Ishikawa (cell line): ENCODE measurements around the gene TLDC2.

Experiments
- CEBPB ChIP-seq: IDR thresholded peaks from 2 replicates; pipeline ENCODE4 v1.6.1; 2012
- CREB1 ChIP-seq: IDR thresholded peaks from 2 replicates; pipeline ENCODE4 v1.6.1; 2012; ENCODE audit warnings: low read depth
- EGR1 ChIP-seq: IDR thresholded peaks from 2 replicates; pipeline ENCODE4 v1.6.1; 2012
- EP300 ChIP-seq: IDR thresholded peaks from 2 replicates; pipeline ENCODE4 v1.6.1; 2012; ENCODE audit warnings: borderline replicate concordance
- FOXM1 ChIP-seq: IDR thresholded peaks from 2 replicates; pipeline ENCODE4 v1.6.1; 2012; ENCODE audit warnings: low read depth, borderline replicate concordance
- MAX ChIP-seq: IDR thresholded peaks from 2 replicates; pipeline ENCODE4 v1.6.1; 2012
- NFIC ChIP-seq: IDR thresholded peaks from 2 replicates; pipeline ENCODE4 v1.6.1; 2012
- RAD21 ChIP-seq: IDR thresholded peaks from 2 replicates; pipeline ENCODE4 v1.6.1; 2012; ENCODE audit warnings: low read depth
- TAF1 ChIP-seq: IDR thresholded peaks from 2 replicates; pipeline ENCODE4 v1.6.1; 2012; ENCODE audit warnings: low read depth, mild to moderate bottlenecking
- TCF12 ChIP-seq: IDR thresholded peaks from 2 replicates; pipeline ENCODE4 v1.6.1; 2012; ENCODE audit warnings: low read depth
- TEAD4 ChIP-seq: IDR thresholded peaks from 2 replicates; pipeline ENCODE4 v1.6.1; 2012
- YY1 ChIP-seq: IDR thresholded peaks from 2 replicates; pipeline ENCODE4 v1.6.1; 2012; ENCODE audit warnings: low read depth
- ZBTB7A ChIP-seq: IDR thresholded peaks from 2 replicates; pipeline ENCODE4 v1.6.1; 2012; ENCODE audit warnings: low read depth
- TF ChIP-seq, protein P1 (sequence below): IDR thresholded peaks from 2 replicates; pipeline ENCODE4 v1.6.1; 2012; ENCODE audit warnings: low read depth, mild to moderate bottlenecking
- TF ChIP-seq, protein P2 (sequence below): IDR thresholded peaks from 2 replicates; pipeline ENCODE4 v1.6.1; 2012

TLDC2 gene

GRCh38 chr20:36880741-36881250 lies 4.9 kb downstream of the TLDC2 start:
- TF ChIP-seq CEBPB (no peak), EGR1 (no peak), TAF1 (no peak), NFIC (no peak), EP300 (no peak), MAX (no peak), FOXM1 (no peak), ZBTB7A (no peak), YY1 (no peak), RAD21 (no peak), TEAD4 (no peak)
- TF ChIP-seq, protein P1, sequence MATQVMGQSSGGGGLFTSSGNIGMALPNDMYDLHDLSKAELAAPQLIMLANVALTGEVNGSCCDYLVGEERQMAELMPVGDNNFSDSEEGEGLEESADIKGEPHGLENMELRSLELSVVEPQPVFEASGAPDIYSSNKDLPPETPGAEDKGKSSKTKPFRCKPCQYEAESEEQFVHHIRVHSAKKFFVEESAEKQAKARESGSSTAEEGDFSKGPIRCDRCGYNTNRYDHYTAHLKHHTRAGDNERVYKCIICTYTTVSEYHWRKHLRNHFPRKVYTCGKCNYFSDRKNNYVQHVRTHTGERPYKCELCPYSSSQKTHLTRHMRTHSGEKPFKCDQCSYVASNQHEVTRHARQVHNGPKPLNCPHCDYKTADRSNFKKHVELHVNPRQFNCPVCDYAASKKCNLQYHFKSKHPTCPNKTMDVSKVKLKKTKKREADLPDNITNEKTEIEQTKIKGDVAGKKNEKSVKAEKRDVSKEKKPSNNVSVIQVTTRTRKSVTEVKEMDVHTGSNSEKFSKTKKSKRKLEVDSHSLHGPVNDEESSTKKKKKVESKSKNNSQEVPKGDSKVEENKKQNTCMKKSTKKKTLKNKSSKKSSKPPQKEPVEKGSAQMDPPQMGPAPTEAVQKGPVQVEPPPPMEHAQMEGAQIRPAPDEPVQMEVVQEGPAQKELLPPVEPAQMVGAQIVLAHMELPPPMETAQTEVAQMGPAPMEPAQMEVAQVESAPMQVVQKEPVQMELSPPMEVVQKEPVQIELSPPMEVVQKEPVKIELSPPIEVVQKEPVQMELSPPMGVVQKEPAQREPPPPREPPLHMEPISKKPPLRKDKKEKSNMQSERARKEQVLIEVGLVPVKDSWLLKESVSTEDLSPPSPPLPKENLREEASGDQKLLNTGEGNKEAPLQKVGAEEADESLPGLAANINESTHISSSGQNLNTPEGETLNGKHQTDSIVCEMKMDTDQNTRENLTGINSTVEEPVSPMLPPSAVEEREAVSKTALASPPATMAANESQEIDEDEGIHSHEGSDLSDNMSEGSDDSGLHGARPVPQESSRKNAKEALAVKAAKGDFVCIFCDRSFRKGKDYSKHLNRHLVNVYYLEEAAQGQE, result no peak

DNA sequence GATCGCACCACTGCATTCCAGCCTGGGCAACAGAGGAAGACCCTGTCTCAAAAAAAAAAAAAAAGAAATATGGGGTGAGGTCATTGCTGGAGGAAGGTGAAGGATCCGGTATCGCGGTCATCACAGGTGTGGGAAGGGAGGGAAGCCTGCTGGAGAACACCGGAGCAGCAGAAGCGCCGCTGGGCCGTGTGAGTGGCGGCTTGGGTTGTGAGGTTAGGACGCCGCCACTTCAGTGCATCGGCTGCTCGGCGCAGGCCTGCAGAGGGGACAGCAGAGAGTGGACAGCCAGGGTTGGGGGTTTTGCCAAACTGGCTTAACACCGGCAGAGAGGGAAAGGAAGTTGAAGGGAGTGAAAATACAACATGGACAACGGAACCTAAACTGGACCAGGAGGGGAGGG lies 5.4 kb downstream of the TLDC2 start:
- TF ChIP-seq ZBTB7A (no peak), EP300 (no peak), MAX (no peak), EGR1 (no peak), NFIC (no peak), TCF12 (no peak), RAD21 (no peak)

- no peak for TF ChIP-seq CEBPB
- no peak for TF ChIP-seq TCF12
- TF ChIP-seq, protein P1, result no peak
These were observed 6.0 kb downstream of the TLDC2 start for GRCh38 chr20:36881888-36882287.

GRCh38 chr20:36883977-36884535 lies 8.1 kb downstream of the TLDC2 start:
- TF ChIP-seq CREB1, result no peak
- no peak for TF ChIP-seq TCF12
- no peak for TF ChIP-seq NFIC

GRCh38 chr20:36885356-36885755 lies 9.4 kb downstream of the TLDC2 start:
- TF ChIP-seq CEBPB (no peak), RAD21 (peak; percentile 38; the same call in 1 of the 2 replicates), TAF1 (no peak), MAX (no peak), NFIC (no peak), YY1 (no peak), EGR1 (no peak), TCF12 (no peak), EP300 (no peak)

- TF ChIP-seq CEBPB (no peak), YY1 (no peak), FOXM1 (no peak), TCF12 (0 out of 2 replicates have a peak, but pooled peaks have one; percentile 14), RAD21 (peak; percentile 97), ZBTB7A (no peak), NFIC (no peak), EGR1 (no peak), MAX (0 out of 2 replicates have a peak, but pooled peaks have one; percentile 10), TAF1 (no peak; the same call in 1 of the 2 replicates), EP300 (no peak), TEAD4 (no peak), CREB1 (no peak)
- TF ChIP-seq, protein P2, sequence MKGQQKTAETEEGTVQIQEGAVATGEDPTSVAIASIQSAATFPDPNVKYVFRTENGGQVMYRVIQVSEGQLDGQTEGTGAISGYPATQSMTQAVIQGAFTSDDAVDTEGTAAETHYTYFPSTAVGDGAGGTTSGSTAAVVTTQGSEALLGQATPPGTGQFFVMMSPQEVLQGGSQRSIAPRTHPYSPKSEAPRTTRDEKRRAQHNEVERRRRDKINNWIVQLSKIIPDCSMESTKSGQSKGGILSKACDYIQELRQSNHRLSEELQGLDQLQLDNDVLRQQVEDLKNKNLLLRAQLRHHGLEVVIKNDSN, result no peak
- TF ChIP-seq, protein P1, result no peak
These were observed 11.2 kb downstream of the TLDC2 start for GRCh38 chr20:36886859-36887751.
